Suprapubic skin (tissue), 4 donors: ENCODE measurements around the gene FLT3LG.

Experiments used
- EP300 ChIP-seq: sonication (generic); formaldehyde crosslinking; IDR thresholded peaks from one replicate; pipeline ENCODE4 v1.6.1; 2017; ENCODE audit warnings: antibody characterized with exemption
- POLR2A ChIP-seq, 2 donors: fragments of 450-650 bp; IDR thresholded peaks; one replicate each; pipeline ENCODE4 v1.6.1; 2017; ENCODE audit warnings: antibody characterized with exemption in 2 of 2, mild to moderate bottlenecking in 2 of 2, moderate library complexity in 2 of 2
- POLR2AphosphoS5 ChIP-seq, 3 donors: sonication (generic); formaldehyde crosslinking; IDR thresholded peaks; one replicate each; pipeline ENCODE4 v1.6.1; 2017; ENCODE audit warnings: antibody characterized with exemption in 3 of 3
- TF ChIP-seq, protein P1 (sequence below), 2 donors: fragments of 200-600 bp in 1 of 2; fragments of 450-650 bp in 1 of 2; sonication (generic) in 1 of 2; IDR thresholded peaks; one replicate each; pipeline ENCODE4 v1.5.1; 2016 to 2019; ENCODE audit warnings: antibody characterized with exemption in 2 of 2, mild to moderate bottlenecking in 1 of 2, moderate library complexity in 1 of 2

DNA sequence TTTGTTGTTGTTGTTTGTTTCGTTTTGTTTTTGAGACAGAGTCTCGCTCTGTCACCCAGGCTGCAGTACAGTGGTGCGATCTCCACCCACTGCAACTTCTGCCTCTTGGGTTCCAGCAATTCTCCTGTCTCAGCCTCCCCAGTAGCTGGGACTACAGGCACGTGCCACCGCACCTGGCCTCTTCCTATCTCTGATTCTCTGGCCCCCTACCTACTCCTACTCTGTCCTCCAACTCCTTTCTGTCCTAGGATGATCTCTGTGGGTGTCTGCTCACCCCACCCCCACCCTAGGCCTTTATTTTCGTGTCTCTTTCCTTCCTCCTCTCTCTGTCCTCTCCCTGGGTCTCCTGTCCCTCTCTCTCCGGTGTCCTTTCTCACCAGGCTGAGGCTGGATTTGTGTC lies 23.6 kb upstream of the FLT3LG start:
- TF ChIP-seq, protein P1, sequence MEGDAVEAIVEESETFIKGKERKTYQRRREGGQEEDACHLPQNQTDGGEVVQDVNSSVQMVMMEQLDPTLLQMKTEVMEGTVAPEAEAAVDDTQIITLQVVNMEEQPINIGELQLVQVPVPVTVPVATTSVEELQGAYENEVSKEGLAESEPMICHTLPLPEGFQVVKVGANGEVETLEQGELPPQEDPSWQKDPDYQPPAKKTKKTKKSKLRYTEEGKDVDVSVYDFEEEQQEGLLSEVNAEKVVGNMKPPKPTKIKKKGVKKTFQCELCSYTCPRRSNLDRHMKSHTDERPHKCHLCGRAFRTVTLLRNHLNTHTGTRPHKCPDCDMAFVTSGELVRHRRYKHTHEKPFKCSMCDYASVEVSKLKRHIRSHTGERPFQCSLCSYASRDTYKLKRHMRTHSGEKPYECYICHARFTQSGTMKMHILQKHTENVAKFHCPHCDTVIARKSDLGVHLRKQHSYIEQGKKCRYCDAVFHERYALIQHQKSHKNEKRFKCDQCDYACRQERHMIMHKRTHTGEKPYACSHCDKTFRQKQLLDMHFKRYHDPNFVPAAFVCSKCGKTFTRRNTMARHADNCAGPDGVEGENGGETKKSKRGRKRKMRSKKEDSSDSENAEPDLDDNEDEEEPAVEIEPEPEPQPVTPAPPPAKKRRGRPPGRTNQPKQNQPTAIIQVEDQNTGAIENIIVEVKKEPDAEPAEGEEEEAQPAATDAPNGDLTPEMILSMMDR (IDR thresholded peaks at IDR 0.05): no peak
- no peak for TF ChIP-seq POLR2A (IDR thresholded peaks at IDR 0.05)
- no peak for TF ChIP-seq EP300
- TF ChIP-seq POLR2AphosphoS5 (IDR thresholded peaks at IDR 0.05): no peak
